HL-60/S4 treated with retinoic acid at 250 ng/mL for 4 days and 3 days (cell line): ENCODE results near the gene TMEM17.
"Not testable (repeated sequence)": the region's sequence is repeated elsewhere in the genome, so short reads cannot be mapped to it uniquely, and the experiment has no call there.

Experiments
- in situ Hi-C: fragments of 300-500 bp; cut with MboI; formaldehyde crosslinking; loops from 2 replicates; pipeline ENCODE4 v1.7.0; 2022; ENCODE audit warnings: low sequenced_read_pairs

The TMEM17 gene

GRCh38 chr2:62505750-62506420, at the start of gene TMEM17:
Gene TMEM17, minus strand, starts transcription at chr2:62506195. Its CDS starts 66 bp downstream, at chr2:62506129.
- in situ Hi-C loops: no loop called here

GRCh38 chr2:62554440-62554839, 48.4 kb upstream of the TMEM17 start:
- in situ Hi-C loops: no loop called here

GRCh38 chr2:62550461-62550860, 44.5 kb upstream of the TMEM17 start:
- in situ Hi-C loops: no loop called here

GRCh38 chr2:62547854-62548253, 41.9 kb upstream of the TMEM17 start:
- in situ Hi-C loops: no loop called here

GRCh38 chr2:62545261-62545660, 39.3 kb upstream of the TMEM17 start:
- in situ Hi-C loops: no loop called here

- in situ Hi-C loops: no loop called here
Measured at GRCh38 chr2:62540408-62541168, 34.6 kb upstream of the TMEM17 start.

GRCh38 chr2:62539606-62540407, 33.8 kb upstream of the TMEM17 start:
- in situ Hi-C loops: no loop called here

- in situ Hi-C loops: no loop called here
Measured at GRCh38 chr2:62538756-62539155, 32.8 kb upstream of the TMEM17 start.

- in situ Hi-C loops: no loop called here
Measured at GRCh38 chr2:62537814-62538213, 31.8 kb upstream of the TMEM17 start.

- in situ Hi-C loops: no loop called here
Measured at GRCh38 chr2:62536873-62537547, 31.0 kb upstream of the TMEM17 start.

GRCh38 chr2:62535521-62535920, 29.5 kb upstream of the TMEM17 start:
- in situ Hi-C loops: not testable (repeated sequence)

- in situ Hi-C loops: no loop called here
Measured at GRCh38 chr2:62531594-62531993, 25.6 kb upstream of the TMEM17 start.

GRCh38 chr2:62529758-62530157, 23.8 kb upstream of the TMEM17 start:
- in situ Hi-C loops: no loop called here

- in situ Hi-C loops: no loop called here
Measured at GRCh38 chr2:62527478-62528210, 21.6 kb upstream of the TMEM17 start.

- in situ Hi-C loops: no loop called here
Measured at GRCh38 chr2:62526531-62527381, 20.8 kb upstream of the TMEM17 start.

GRCh38 chr2:62525549-62526269, 19.7 kb upstream of the TMEM17 start:
- in situ Hi-C loops: no loop called here

GRCh38 chr2:62524293-62524941, 18.4 kb upstream of the TMEM17 start:
- in situ Hi-C loops: no loop called here

GRCh38 chr2:62521061-62521460, 15.1 kb upstream of the TMEM17 start:
- in situ Hi-C loops: not testable (repeated sequence)
